Panc1 (cell line): ENCODE results near the gene CD44.

Experiments
- CTCF ChIP-seq: fragments of 450-650 bp; IDR thresholded peaks from 2 replicates; pipeline ENCODE4 v1.5.1; 2017; ENCODE audit warnings: mild to moderate bottlenecking
- POLR2AphosphoS5 ChIP-seq: IDR thresholded peaks from 2 replicates; pipeline ENCODE4 v1.6.1; 2012; ENCODE audit warnings: mild to moderate bottlenecking, low read depth, low read length, moderate library complexity
- REST ChIP-seq, 2 experiments: IDR thresholded peaks; 2 replicates each; pipeline ENCODE4 v1.6.1; 2011 to 2012; ENCODE audit warnings: low read depth in 2 of 2, control low read depth in 1 of 2, low read length in 1 of 2, mild to moderate bottlenecking in 1 of 2, moderate library complexity in 1 of 2; ENCODE audit not compliant: insufficient read depth in 1 of 2
- SIN3A ChIP-seq: IDR thresholded peaks from 2 replicates; pipeline ENCODE4 v1.6.1; 2012; ENCODE audit warnings: low read depth, mild to moderate bottlenecking, low read length, moderate library complexity, borderline replicate concordance; ENCODE audit not compliant: insufficient read depth
- TCF7L2 ChIP-seq: IDR thresholded peaks from 2 replicates; pipeline ENCODE4 v1.6.1; 2011; ENCODE audit warnings: mild to moderate bottlenecking, low read depth, low read length, inconsistent platforms

GRCh38 chr11:35160902-35161597 is 22.1 kb downstream of the CD44 start:
- TF ChIP-seq CTCF (no peak), POLR2AphosphoS5 (peak; percentile 47), REST (IDR thresholded peaks at IDR 0.05; ENCODE audit: insufficient read depth in 1 of 2, low read depth in 2 of 2, low read length in 1 of 2) (no peak), TCF7L2 (no peak), SIN3A (no peak)
